ENCODE measurements around the gene SWI5.

The SWI5 gene

GRCh38 chr9:128242828-128243214, 33.3 kb upstream of the SWI5 start:
- no peak for FAIRE-seq
- TF ChIP-seq CTCF (IDR thresholded peaks at IDR 0.05; ENCODE audit: insufficient read depth, missing control alignments): no peak
- DNase-seq (ENCODE audit: insufficient read length, low spot score): no peak

- no peak for TF ChIP-seq CTCF (IDR thresholded peaks at IDR 0.05; ENCODE audit: insufficient read depth, missing control alignments)
- FAIRE-seq (no peak), DNase-seq (ENCODE audit: insufficient read length, low spot score) (no peak)
Observed at GRCh38 chr9:128243215-128244018, 32.7 kb upstream of the SWI5 start.

GRCh38 chr9:128244091-128244836, 31.8 kb upstream of the SWI5 start:
- FAIRE-seq (no peak), DNase-seq (ENCODE audit: insufficient read length, low spot score) (no peak)
- no peak for TF ChIP-seq CTCF (IDR thresholded peaks at IDR 0.05; ENCODE audit: insufficient read depth, missing control alignments)

GRCh38 chr9:128244837-128245231, 31.2 kb upstream of the SWI5 start:
- TF ChIP-seq CTCF (IDR thresholded peaks at IDR 0.05; ENCODE audit: insufficient read depth, missing control alignments): no peak
- no peak for DNase-seq (ENCODE audit: insufficient read length, low spot score)
- no peak for FAIRE-seq

GRCh38 chr9:128245421-128246151, 30.5 kb upstream of the SWI5 start:
- FAIRE-seq: no peak
- TF ChIP-seq CTCF (IDR thresholded peaks at IDR 0.05; ENCODE audit: insufficient read depth, missing control alignments): no peak
- DNase-seq (ENCODE audit: insufficient read length, low spot score): no peak

GRCh38 chr9:128246471-128246870, 29.6 kb upstream of the SWI5 start:
- no peak for TF ChIP-seq CTCF (IDR thresholded peaks at IDR 0.05; ENCODE audit: insufficient read depth, missing control alignments)
- no peak for DNase-seq (ENCODE audit: insufficient read length, low spot score)
- no peak for FAIRE-seq

Measured in D721Med (cell line).